Measurements from ENCODE around the gene MGAT4B. TPM values are rescaled to one million over a fixed set of nuclear protein-coding genes. Genes with fewer than 3 reads are reported as not detected.

MGAT4B gene
- total RNA-seq, 1 experiment from 2014 or later = 337 TPM

DNA sequence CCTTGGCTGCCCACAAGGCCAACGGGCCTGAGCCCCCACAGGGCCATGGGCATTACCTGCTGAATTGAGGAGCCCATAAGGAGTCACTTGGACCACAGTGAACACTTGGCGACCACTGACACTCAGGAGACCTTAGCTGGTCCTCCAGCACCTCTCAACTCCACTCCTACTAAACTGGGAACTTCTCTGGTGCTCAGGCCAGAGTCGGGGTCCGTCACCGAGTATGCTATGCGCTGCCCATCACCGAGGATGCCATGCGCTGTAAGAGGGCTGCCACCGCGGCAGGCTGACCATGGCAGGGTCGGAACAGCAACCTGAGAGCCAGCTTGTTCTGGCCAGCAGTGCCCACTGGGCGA lies 13.4 kb upstream of the MGAT4B start:
- Histone ChIP-seq H4K20me1 (ENCODE audit: insufficient read depth) (peaks cover 34% of the 10 kb centered on the region), H3K36me3 (ENCODE audit: low read depth) (peaks cover 30% of the 10 kb centered on the region), H3K79me2 (ENCODE audit: low read depth) (peaks cover 51% of the 10 kb centered on the region), H3K27ac (peak overlapping the region; percentile 100), H3K9me3 (ENCODE audit: insufficient read depth, low read depth) (no peaks in the 10 kb centered on the region), H3K9me2 (ENCODE audit: insufficient read depth) (no peaks in the 10 kb centered on the region), H3K4me3 (peak overlapping the region; percentile 98), H2AFZ (no peak overlapping the region; the same call in 1 of the 2 replicates), H3F3A (ENCODE audit: insufficient read depth, low read depth) (peaks cover 60% of the 10 kb centered on the region), H3K4me1 (replicated peaks; ENCODE audit: insufficient read depth) (peaks cover 55% of the 10 kb centered on the region), H3K4me2 (peak overlapping the region; percentile 100), H3K27me3 (ENCODE audit: insufficient read depth, low read depth) (no peaks in the 10 kb centered on the region)
- POLR2A ChIA-PET (ENCODE audit: unreplicated experiment) = interaction anchor here (0.6 to 1.1 kb wide), 3 partner anchors 88 to 207 kb away, joined by 3 to 8 read pairs (median 3); partner anchors contain the start of gene MAML1
- TSS peak; percentile 76 for BruUV-seq (replicated peaks)
- intact Hi-C loops (cut with micrococcal nuclease; ENCODE audit: unreplicated experiment) = no loop called here
- DNase-seq = no peak
- CTCF ChIA-PET = no interaction called here
- no peak for TF ChIP-seq EZH2 (IDR thresholded peaks at IDR 0.05; ENCODE audit: low read depth)
- TF ChIP-seq, protein P1, sequence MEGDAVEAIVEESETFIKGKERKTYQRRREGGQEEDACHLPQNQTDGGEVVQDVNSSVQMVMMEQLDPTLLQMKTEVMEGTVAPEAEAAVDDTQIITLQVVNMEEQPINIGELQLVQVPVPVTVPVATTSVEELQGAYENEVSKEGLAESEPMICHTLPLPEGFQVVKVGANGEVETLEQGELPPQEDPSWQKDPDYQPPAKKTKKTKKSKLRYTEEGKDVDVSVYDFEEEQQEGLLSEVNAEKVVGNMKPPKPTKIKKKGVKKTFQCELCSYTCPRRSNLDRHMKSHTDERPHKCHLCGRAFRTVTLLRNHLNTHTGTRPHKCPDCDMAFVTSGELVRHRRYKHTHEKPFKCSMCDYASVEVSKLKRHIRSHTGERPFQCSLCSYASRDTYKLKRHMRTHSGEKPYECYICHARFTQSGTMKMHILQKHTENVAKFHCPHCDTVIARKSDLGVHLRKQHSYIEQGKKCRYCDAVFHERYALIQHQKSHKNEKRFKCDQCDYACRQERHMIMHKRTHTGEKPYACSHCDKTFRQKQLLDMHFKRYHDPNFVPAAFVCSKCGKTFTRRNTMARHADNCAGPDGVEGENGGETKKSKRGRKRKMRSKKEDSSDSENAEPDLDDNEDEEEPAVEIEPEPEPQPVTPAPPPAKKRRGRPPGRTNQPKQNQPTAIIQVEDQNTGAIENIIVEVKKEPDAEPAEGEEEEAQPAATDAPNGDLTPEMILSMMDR (conservative IDR thresholded peaks at IDR 0.05) = no peak

DNA sequence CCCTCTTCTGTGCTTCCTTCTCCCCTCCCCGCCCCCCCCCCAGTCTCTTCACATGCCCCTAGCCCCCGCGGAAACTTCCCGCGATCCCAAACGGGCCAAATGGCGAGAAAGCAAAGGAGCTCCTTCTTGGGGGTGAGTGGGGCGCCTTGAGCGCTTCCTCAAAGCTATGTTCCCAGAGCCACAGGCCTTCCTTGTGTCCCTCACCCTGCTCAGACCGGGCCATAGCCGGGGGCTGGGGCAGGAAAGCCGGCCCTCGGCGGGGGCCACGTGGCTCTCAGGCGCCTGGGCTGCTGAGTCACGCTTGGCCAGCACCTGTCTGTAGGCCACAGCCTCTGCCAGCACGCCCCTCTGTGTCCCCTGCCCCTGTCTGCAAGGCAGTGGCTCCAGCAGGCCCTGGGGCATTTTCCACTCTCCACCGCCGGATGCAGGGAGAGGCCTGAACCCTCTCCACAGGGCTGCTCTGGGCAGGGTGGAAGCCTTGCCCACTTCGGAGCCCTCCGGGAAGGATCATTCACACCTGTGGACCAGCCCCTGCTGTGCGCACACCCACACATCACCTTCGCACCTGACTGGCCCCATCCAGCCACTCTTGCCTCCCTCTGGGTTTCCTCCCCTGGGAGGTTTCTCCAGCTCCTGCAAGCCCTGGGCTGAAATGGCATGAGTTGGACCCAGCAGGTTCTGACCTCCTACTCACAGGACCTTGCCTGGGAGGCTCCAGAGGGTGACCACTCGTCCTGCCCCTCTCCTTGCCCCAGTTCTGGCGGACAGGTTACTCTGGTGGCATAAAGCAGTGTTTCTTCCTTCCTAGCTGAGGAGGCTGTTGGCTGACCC lies 12.8 kb upstream of the MGAT4B start:
- ChIA-PET CTCF (interaction anchor here (0.6 kb wide), 2 partner anchors 195 to 213 kb away, joined by 3 to 6 read pairs; no protein-coding TSS in a partner anchor), POLR2A (ENCODE audit: unreplicated experiment) (interaction anchor here (0.5 to 1.1 kb wide), 7 partner anchors 8 to 260 kb away, joined by 3 to 17 read pairs (median 8); partner anchors contain the start of gene MAML1)
- no TSS peak for BruUV-seq (replicated peaks)
- peak; percentile 92 to 98 for DNase-seq
- Histone ChIP-seq H2AFZ (no peak overlapping the region), H3K4me2 (peak overlapping the region; percentile 100), H3K79me2 (ENCODE audit: low read depth) (peaks cover 45% of the 10 kb centered on the region), H3F3A (ENCODE audit: insufficient read depth, low read depth) (peaks cover 54% of the 10 kb centered on the region), H3K4me3 (peak overlapping the region; percentile 98; the same call in 1 of the 2 replicates), H3K36me3 (ENCODE audit: low read depth) (peaks cover 26% of the 10 kb centered on the region), H3K4me1 (replicated peaks; ENCODE audit: insufficient read depth) (peaks cover 52% of the 10 kb centered on the region), H3K27ac (peak overlapping the region; percentile 100), H4K20me1 (ENCODE audit: insufficient read depth) (peaks cover 28% of the 10 kb centered on the region), H3K9me3 (ENCODE audit: insufficient read depth, low read depth) (no peaks in the 10 kb centered on the region), H3K27me3 (ENCODE audit: insufficient read depth, low read depth) (no peaks in the 10 kb centered on the region), H3K9me2 (ENCODE audit: insufficient read depth) (no peaks in the 10 kb centered on the region)
- TF ChIP-seq, protein P1 (conservative IDR thresholded peaks at IDR 0.05) = no peak
- no peak for TF ChIP-seq EZH2 (IDR thresholded peaks at IDR 0.05; ENCODE audit: low read depth)
- intact Hi-C loops (cut with micrococcal nuclease; ENCODE audit: unreplicated experiment) = loop anchor here (1.0 to 5.0 kb wide), 7 partner anchors 13 to 267 kb away; partner anchors contain the start of genes HNRNPH1, MAML1, MGAT4B and MRNIP

DNA sequence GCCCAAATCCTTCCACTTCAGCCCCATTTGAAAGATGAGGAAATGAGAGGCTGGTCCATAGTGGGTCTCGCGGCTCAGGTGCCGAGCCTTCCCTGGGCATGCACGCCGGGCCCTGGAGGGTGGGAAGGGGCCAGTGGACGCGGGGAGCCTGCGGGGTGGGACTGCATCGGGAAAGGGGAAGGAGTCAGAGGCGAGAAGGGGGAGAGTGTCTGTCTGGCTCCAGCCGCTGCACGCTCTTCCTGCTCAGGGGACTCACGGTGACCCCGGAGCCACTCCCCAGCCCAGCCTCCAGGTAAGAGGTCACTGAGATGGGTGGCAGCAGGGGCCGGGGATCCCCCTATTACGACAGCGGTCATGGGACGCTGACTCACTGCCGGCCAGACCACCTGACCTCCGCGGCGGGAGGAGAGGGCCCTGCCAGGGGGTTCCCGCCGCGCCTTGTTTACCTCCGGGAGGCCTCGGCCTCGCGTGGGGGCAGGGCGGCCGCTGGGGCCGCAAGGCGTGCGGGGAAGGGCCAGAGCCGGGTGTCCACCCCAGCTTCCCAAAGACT lies 12.2 kb upstream of the MGAT4B start:
- Histone ChIP-seq H3K4me1 (replicated peaks; ENCODE audit: insufficient read depth) (peaks cover 45% of the 10 kb centered on the region), H3K27ac (peak overlapping the region; percentile 100), H3K4me2 (peak overlapping the region; percentile 100), H3K4me3 (peak overlapping the region; percentile 98; the same call in 1 of the 2 replicates), H3K9me2 (ENCODE audit: insufficient read depth) (no peaks in the 10 kb centered on the region), H3K36me3 (ENCODE audit: low read depth) (peaks cover 19% of the 10 kb centered on the region), H3K27me3 (ENCODE audit: insufficient read depth, low read depth) (no peaks in the 10 kb centered on the region), H3K9me3 (ENCODE audit: insufficient read depth, low read depth) (no peaks in the 10 kb centered on the region), H3K79me2 (ENCODE audit: low read depth) (peaks cover 38% of the 10 kb centered on the region), H2AFZ (0 out of 2 replicates have a peak overlapping the region, but pooled peaks have one; percentile 64), H4K20me1 (ENCODE audit: insufficient read depth) (peaks cover 21% of the 10 kb centered on the region), H3F3A (ENCODE audit: insufficient read depth, low read depth) (peaks cover 48% of the 10 kb centered on the region)
- TF ChIP-seq, protein P1 (conservative IDR thresholded peaks at IDR 0.05) = no peak
- no peak for TF ChIP-seq EZH2 (IDR thresholded peaks at IDR 0.05; ENCODE audit: low read depth)
- DNase-seq = peak; percentile 95 to 98
- BruUV-seq (replicated peaks) = no TSS peak
- CTCF ChIA-PET = interaction anchor here (0.6 kb wide), 2 partner anchors 194 to 212 kb away, joined by 3 to 6 read pairs; no protein-coding TSS in a partner anchor
- intact Hi-C loops (cut with micrococcal nuclease; ENCODE audit: unreplicated experiment) = loop anchor here (1.0 to 5.0 kb wide), 7 partner anchors 13 to 267 kb away; partner anchors contain the start of genes HNRNPH1, MAML1, MGAT4B and MRNIP
- POLR2A ChIA-PET (ENCODE audit: unreplicated experiment) = interaction anchor here (0.6 to 0.8 kb wide), 3 partner anchors 7 to 260 kb away, joined by 8 to 17 read pairs (median 10); no protein-coding TSS in a partner anchor
